SIG-M5 (cell line): ENCODE data around the gene TPP2.

Experiments
- DNase-seq: peaks from one replicate; lab custom pipeline; 2025; lab: John Stamatoyannopoulos, UW

The TPP2 gene

DNA sequence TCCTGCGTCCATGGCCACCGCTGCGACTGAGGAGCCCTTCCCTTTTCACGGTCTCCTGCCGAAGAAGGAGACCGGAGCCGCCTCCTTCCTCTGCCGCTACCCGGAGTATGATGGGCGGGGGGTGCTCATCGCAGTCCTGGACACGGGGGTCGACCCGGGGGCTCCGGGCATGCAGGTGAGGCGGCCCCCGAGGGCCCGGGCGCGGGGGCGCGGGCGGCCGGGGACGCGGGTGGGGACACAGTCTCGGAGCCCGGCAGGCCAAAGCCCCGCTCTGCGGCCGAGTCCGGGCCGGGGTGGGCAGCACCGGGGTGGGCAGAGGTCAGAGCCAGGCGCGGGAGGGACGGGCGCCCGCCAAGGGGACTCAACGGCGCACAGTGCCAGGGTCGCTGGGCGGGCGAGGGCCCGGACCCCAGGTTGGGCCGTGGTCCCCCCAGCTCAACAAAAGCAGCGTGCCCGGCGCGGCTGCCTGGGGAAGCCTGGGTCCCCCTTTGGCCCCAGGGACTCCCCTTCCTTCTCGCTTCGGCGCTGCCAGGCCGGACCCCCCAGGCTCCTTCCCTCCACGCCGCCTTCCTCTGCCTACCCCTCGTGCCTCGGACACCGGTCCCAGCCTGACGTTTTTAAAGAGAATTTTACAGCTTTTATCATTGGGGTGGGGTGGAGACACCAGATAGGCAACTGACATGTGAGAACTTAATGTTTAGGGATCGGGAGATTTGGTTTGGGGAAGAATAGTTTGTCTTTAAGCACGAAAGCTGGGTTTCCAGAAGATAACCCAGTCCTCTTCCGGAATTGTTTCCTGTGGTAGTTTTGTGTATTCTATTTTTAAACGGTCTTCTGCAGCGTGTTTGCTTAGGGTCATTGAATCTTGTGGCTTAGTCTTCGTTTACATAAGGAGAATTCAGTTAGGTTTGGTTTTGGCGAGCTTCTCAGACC lies 509 bp downstream of the TPP2 start:
- DNase-seq: no peak

DNA sequence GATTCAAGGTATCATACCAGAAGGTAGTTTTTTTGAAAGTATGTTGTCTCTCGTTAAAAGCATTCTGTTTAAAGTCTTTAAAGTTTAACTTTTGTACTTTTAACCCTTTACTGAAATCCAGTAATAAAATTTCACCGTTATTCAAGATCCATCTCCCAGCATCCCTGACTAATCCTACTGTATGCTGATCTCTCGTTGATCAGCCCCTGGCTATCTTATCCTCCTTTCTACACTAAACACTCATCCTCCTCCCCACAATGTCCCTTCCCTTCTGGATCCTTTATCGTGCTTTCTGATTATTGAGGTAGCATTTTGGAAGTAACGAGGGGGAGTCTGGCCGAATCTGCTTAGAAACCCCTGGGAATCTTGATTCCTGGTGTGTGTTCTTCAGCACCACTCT lies 1.3 kb downstream of the TPP2 start:
- no peak for DNase-seq

DNA sequence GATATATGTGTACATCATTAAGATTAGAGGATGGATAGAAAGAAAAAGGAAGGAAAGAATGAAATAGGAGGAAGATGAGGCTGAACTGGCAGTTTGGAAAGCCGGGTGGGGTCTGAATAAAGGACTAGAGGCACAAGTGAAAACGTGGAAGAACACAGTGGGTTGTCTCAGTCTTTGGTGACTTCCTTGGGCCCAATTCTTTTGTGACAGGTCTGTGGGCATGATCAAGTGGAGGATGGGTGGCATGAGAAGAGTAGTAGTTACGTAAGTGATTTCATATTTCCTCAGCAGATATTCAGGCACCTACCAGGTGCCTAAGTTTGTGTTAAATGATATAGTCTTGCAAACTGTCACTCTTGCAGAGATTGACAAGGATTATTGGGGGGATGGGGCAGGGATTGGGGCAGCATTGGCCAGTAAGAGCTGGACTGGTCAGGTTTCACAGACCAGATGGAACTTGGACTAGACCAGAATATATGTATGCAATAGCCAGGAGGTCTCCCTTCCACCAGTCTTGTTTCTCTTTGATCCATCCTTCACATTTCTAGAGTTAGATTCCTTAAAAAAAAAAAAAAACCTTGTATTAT lies 2.7 kb downstream of the TPP2 start:
- no peak for DNase-seq

GRCh38 chr13:102606537-102607309 lies 9.9 kb downstream of the TPP2 start:
- no peak for DNase-seq

DNA sequence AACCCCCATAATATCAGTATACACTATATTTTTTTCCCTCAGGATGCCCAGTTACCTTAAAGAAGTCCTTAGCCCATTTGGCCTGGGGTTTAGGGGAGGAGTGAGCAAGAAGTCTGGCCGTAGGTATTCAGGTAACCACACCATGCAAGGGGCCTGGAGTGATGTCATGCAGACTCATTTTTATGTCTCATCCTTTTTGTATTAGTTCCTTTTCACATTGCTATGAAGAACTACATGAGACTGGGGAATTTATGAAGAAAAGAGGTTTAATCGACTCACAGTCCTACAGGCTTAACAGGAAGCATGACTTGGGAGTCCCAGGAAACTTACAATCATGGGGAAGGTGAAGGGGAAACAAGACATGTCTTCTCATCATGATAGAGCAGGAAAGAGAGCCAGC lies 12.2 kb downstream of the TPP2 start:
- DNase-seq: no peak

DNA sequence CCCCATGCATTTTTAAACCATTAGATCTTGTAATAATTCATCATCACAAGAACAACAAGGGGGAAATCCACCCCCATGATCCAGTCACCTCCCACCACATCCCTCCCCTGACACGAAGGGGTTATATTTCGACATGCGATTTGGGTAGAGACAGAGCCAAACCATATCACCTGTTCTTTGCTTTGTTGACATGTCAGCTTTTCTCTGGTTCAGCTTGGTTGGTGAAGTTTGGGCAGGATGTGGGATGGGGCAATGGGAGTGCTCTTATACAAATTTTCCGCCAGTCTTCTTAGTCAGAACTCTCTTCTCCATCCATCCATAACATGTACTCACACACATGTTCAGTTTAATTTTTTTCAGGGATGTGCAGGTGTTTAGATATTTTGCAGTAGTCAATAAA lies 12.9 kb downstream of the TPP2 start:
- no peak for DNase-seq

DNA sequence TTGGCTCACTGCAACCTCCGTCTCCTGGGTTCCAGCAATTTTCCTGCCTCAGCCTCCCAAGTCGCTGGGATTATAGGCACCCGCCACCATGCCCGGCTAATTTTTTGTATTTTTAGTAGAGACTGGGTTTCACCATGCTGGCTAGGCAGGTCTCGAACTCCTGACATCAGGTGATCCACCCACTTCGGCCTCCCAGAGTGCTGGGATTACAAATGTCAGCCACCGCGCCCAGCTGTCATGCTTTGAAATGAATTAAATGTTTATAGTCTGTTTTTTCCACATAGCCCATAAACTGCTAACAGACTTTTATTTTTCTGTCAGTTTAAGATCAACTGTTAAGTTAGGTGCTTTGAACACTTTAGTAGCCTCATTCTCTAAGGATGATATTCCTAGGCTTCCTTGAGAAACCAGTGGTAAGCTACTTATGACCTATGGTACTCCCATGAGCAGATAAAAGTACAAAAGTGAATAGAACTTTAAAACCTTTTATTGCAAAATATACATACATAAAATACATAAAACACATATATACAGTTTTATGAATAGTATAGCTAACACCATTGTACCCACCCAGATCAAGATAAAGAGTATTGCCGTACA lies 13.6 kb downstream of the TPP2 start:
- DNase-seq: no peak

GRCh38 chr13:102617697-102618350 lies 21.0 kb downstream of the TPP2 start:
- DNase-seq: no peak

DNA sequence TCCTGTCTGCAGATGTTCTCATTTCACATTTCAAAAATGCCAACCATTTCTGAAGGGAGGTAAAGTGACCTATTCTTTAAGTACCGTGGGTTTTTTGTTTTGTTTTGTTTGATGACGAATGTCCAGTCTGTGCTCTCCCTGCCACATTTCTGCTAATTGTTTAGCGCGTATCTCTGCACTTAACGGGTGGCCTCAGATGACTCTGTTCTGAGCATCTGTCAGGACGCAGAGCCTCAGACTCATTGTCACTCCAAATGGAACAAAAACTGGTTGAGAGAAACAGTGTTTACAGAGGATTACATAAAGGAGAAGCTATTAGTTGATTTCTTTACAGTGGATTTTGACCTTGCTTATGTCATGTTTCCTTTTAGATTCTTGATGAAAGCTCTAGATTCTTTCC lies 23.7 kb downstream of the TPP2 start:
- DNase-seq: no peak

GRCh38 chr13:102626928-102627327 lies 30.1 kb downstream of the TPP2 start:
- no peak for DNase-seq

DNA sequence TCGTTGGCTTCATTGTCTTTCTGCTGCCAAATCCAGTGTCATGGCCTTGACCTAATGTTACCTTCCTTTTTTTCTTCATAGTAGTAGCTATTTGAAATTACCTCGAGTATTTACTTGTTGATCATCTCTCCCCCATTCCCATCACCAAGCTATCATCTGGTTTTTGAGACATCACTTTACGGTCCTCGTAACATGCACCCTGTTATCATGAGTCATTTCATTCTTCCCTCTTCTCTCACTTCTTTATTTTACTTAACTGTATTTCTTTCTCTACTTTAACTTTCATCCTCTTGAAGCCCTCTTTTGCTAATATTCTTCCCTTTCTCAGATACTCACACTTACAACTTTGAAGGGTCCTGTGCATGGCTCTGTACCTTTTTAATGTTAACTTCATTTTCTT lies 31.8 kb downstream of the TPP2 start:
- DNase-seq: no peak

- DNase-seq: no peak
Measured at GRCh38 chr13:102631198-102631597, 34.4 kb downstream of the TPP2 start.

GRCh38 chr13:102638741-102639140 lies 42.0 kb downstream of the TPP2 start:
- no peak for DNase-seq

DNA sequence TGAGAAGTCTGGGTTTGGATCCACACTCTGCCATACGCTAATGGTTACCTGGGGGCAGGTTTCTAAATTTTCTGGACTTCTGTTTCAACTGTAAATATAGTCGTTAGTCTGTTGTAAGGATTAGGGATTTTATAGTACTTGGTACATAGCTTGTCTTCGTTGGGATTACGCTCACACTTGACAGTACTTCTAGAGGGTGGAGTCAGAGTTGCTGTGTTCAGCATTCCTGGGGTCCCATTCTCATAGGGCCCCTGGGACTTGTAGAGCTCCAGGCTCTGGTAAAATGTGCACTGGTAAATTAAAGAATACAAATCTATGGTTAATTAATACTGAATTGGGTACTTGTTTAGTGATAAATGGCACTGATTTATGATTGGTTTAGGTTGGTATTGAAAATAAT lies 45.2 kb downstream of the TPP2 start:
- DNase-seq: no peak

DNA sequence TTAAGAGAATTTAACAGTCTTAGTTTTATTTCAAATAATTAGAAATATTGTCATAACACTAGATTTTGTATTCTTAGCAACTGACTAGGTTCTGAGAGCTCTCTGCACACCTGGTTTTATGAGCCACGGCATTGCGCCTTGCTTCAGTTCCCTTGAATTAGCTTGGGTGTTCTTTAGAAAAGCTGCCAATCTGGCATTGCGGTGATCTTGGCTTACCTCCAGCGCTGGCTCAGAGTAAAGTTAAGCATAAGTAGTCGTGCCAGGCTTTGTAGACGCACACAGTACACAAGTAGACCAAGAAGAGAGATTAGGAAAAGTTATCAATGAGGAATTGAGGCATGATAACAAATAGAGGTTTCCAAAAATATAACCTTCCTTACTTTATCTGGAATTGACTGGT lies 45.7 kb downstream of the TPP2 start:
- no peak for DNase-seq

- DNase-seq: no peak
Measured at GRCh38 chr13:102643656-102644055, 46.9 kb downstream of the TPP2 start.

- no peak for DNase-seq
Measured at GRCh38 chr13:102645701-102646100, 48.9 kb downstream of the TPP2 start.

DNA sequence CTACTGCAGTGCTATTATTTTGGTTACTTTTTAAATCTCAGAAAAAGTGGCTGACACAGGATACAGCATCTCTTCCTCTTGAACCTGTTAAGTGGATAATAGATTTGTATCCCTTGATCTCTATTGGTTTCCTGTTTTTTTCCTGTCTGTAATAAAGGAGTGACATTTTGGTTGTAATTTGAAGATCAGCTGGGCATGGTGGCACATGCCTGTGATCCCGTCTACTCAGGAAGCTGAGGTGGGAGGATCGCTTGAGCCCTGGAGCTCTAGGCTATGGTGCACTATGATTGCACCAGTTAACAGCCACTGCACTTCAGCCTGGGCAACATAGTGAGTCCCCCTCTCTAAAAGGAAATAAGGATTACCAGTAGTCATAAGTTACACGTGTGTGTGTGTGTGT lies 51.3 kb downstream of the TPP2 start:
- no peak for DNase-seq

DNA sequence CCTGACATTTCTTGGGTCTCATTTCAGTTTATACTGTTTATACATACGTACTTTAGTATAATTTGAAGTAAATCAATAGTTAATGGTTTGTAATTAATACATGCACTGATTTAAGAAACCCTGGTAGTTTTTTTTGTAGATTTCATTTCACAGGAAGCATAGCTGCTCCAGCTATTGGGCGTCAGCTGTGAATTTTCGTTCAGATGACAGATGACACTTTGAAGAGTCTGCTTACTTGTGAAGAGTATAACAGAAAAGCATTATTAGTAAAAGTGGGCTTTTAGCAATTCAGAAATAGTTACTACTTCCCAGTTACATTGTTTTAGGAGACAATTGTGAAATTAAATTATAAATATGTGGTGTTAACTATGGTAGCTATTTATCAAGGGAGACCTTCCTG lies 53.7 kb downstream of the TPP2 start:
- DNase-seq: no peak

DNA sequence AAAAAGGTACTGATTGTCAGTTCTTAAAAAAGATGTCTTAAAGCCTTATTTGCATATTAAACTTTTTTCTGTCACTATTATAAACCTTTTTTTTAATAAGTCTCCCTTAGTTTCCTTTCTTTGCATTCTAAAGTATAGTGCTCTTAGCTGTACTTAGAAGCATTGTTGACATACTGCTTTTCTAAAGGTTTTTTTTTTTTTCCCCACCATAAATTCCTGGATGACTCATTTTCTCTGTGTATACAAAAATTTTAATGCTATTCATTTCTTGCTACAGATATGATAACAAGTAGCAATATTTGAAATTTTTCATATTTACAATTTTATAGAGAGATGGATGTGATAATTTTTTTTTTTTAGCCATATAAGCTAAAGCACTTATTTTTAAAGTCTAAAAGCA lies 54.6 kb downstream of the TPP2 start:
- DNase-seq: no peak

GRCh38 chr13:102651892-102652291 lies 55.1 kb downstream of the TPP2 start:
- DNase-seq: no peak

GRCh38 chr13:102654756-102655155 lies 58.0 kb downstream of the TPP2 start:
- DNase-seq: no peak
